K562 (cell line): ENCODE measurements around the gene C2. TPM values are rescaled to one million over a fixed set of nuclear protein-coding genes. Genes with fewer than 3 reads are reported as not detected.

Source experiments
- KDM5B ChIP-seq: fragments of 200-600 bp; sonication (generic); IDR thresholded peaks from 2 replicates; pipeline ENCODE4 v1.6.1; 2012; ENCODE audit warnings: low read depth, mild to moderate bottlenecking, moderate library complexity, low read length, control low read depth, inconsistent platforms; ENCODE audit not compliant: insufficient replicate concordance
- LCOR ChIP-seq: sonication (generic); formaldehyde crosslinking; IDR thresholded peaks from 2 replicates; pipeline ENCODE4 v1.8.0; 2022; ENCODE audit warnings: mild to moderate bottlenecking, missing genetic modification reagents
- OTX1 ChIP-seq: fragments of 450-650 bp; formaldehyde crosslinking; IDR thresholded peaks from 2 replicates; pipeline ENCODE4 v1.4.0; 2022; ENCODE audit warnings: mild to moderate bottlenecking
- SP1 ChIP-seq: sonication (generic); formaldehyde crosslinking; IDR thresholded peaks from 2 replicates; pipeline ENCODE4 v1.8.1; 2022; ENCODE audit warnings: mild to moderate bottlenecking, missing genetic modification reagents
- TAF1 ChIP-seq: IDR thresholded peaks from 2 replicates; pipeline ENCODE4 v1.6.1; 2011; ENCODE audit warnings: mild to moderate bottlenecking, low read length, moderate library complexity; ENCODE audit not compliant: insufficient read depth, control insufficient read depth, severe bottlenecking; ENCODE audit errors: extremely low read depth
- ZNF274 ChIP-seq: IDR thresholded peaks from 2 replicates; pipeline ENCODE4 v1.6.1; 2011; ENCODE audit warnings: low read depth, mild to moderate bottlenecking, low read length, moderate library complexity, borderline replicate concordance
- ZNF75A ChIP-seq: fragments of 450-650 bp; formaldehyde crosslinking; IDR thresholded peaks from 2 replicates; pipeline ENCODE4 v1.4.0; 2020; ENCODE audit warnings: mild to moderate bottlenecking
- polyA plus RNA-seq, 8 experiments: library from polyadenylated mRNA; depleted of rRNA in 4 of 8; stranded (reverse) in 5 of 8; unstranded in 3 of 8; fragments of >200 nt; fragmentation: Nextera tagmentation in 2 of 8; fragmentation: Illumina TruSeq in 1 of 8; extraction: Ambion mirVana in 2 of 8; extraction: Trizol in 1 of 8; gene quantifications; 2 replicates each; pipeline versions ENCODE4 v1.2.1 to v1.2.3, GENCODE V29; 2011 to 2014; ENCODE audit warnings: inconsistent platforms in 1 of 8, missing spikeins in 1 of 8
- total RNA-seq, 7 experiments: library from RNA; depleted of rRNA in 6 of 7; stranded (reverse); fragments of >200 nt in 6 of 7; fragmentation: Illumina TruSeq in 2 of 7; extraction: Trizol in 2 of 7; gene quantifications; 2 replicates each; pipeline versions ENCODE4 v1.2.1 to v1.2.3, GENCODE V29; 2011 to 2021; ENCODE audit warnings: low replicate concordance in 1 of 7
- TF ChIP-seq, protein P1 (sequence below): sonication (generic); formaldehyde crosslinking; IDR thresholded peaks from 2 replicates; pipeline ENCODE4 v1.8.1; 2023; ENCODE audit warnings: missing genetic modification reagents, mild to moderate bottlenecking, borderline replicate concordance
- TF ChIP-seq, protein P2 (sequence below): fragments of 250-450 bp; sonication (Bioruptor Pico); IDR thresholded peaks from 2 replicates; pipeline ENCODE4 v1.4.0; 2020
- TF ChIP-seq, protein P3 (sequence below): fragments of 250-450 bp; sonication (Bioruptor Pico); IDR thresholded peaks from 2 replicates; pipeline ENCODE4 v1.4.0; 2020
- TF ChIP-seq, protein P4 (sequence below): fragments of 250-450 bp; sonication (Bioruptor Pico); IDR thresholded peaks from 2 replicates; pipeline ENCODE4 v1.5.0; 2020; ENCODE audit warnings: mild to moderate bottlenecking

The C2 gene
- total and polyA plus RNA-seq, 9 of the 15 experiments (the other 6 are each of a cell fraction or from before 2014, with no cell fraction given) = 0.05 to 1.1 (median 0.39) TPM; not detected in 1

DNA sequence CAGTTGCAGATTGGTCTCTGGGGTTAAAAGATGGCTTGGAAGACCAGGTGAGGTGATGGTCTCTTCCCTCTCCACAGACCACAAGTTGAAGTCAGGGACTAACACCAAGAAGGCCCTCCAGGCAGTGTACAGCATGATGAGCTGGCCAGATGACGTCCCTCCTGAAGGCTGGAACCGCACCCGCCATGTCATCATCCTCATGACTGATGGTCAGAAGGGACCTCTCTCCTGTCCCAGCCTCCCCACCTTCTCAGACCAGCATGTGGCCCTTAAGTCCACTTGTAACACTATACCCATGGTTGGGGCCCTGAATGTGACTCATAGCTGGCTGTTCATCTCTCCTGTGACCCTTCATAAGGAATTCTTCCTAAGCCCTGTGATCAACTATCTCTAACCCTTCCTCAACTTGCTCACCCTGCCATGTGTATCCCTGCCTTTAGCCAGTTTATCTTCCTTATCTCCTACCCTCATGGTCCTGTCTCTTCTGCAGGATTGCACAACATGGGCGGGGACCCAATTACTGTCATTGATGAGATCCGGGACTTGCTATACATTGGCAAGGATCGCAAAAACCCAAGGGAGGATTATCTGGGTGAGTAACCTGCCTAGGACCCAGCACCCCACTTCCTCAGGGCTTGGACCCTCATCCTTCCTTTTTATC is 21.4 kb downstream of the C2 start (continued):
- TF ChIP-seq, protein P1, sequence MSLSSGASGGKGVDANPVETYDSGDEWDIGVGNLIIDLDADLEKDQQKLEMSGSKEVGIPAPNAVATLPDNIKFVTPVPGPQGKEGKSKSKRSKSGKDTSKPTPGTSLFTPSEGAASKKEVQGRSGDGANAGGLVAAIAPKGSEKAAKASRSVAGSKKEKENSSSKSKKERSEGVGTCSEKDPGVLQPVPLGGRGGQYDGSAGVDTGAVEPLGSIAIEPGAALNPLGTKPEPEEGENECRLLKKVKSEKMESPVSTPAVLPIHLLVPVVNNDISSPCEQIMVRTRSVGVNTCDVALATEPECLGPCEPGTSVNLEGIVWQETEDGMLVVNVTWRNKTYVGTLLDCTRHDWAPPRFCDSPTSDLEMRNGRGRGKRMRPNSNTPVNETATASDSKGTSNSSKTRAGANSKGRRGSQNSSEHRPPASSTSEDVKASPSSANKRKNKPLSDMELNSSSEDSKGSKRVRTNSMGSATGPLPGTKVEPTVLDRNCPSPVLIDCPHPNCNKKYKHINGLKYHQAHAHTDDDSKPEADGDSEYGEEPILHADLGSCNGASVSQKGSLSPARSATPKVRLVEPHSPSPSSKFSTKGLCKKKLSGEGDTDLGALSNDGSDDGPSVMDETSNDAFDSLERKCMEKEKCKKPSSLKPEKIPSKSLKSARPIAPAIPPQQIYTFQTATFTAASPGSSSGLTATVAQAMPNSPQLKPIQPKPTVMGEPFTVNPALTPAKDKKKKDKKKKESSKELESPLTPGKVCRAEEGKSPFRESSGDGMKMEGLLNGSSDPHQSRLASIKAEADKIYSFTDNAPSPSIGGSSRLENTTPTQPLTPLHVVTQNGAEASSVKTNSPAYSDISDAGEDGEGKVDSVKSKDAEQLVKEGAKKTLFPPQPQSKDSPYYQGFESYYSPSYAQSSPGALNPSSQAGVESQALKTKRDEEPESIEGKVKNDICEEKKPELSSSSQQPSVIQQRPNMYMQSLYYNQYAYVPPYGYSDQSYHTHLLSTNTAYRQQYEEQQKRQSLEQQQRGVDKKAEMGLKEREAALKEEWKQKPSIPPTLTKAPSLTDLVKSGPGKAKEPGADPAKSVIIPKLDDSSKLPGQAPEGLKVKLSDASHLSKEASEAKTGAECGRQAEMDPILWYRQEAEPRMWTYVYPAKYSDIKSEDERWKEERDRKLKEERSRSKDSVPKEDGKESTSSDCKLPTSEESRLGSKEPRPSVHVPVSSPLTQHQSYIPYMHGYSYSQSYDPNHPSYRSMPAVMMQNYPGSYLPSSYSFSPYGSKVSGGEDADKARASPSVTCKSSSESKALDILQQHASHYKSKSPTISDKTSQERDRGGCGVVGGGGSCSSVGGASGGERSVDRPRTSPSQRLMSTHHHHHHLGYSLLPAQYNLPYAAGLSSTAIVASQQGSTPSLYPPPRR (CRISPR knock-in tag) = no peak
- TF ChIP-seq TAF1 (no peak), ZNF274 (no peak), KDM5B (peak; percentile 59), OTX1 (peak; percentile 74; the same call in 1 of the 2 replicates), ZNF75A (no peak), LCOR (peak; percentile 83), SP1 (CRISPR knock-in tag) (peak; percentile 85)
- TF ChIP-seq, protein P2, sequence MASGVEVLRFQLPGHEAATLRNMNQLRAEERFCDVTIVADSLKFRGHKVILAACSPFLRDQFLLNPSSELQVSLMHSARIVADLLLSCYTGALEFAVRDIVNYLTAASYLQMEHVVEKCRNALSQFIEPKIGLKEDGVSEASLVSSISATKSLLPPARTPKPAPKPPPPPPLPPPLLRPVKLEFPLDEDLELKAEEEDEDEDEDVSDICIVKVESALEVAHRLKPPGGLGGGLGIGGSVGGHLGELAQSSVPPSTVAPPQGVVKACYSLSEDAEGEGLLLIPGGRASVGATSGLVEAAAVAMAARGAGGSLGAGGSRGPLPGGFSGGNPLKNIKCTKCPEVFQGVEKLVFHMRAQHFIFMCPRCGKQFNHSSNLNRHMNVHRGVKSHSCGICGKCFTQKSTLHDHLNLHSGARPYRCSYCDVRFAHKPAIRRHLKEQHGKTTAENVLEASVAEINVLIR = peak; percentile 41; the same call in 1 of the 2 replicates
- TF ChIP-seq, protein P3, sequence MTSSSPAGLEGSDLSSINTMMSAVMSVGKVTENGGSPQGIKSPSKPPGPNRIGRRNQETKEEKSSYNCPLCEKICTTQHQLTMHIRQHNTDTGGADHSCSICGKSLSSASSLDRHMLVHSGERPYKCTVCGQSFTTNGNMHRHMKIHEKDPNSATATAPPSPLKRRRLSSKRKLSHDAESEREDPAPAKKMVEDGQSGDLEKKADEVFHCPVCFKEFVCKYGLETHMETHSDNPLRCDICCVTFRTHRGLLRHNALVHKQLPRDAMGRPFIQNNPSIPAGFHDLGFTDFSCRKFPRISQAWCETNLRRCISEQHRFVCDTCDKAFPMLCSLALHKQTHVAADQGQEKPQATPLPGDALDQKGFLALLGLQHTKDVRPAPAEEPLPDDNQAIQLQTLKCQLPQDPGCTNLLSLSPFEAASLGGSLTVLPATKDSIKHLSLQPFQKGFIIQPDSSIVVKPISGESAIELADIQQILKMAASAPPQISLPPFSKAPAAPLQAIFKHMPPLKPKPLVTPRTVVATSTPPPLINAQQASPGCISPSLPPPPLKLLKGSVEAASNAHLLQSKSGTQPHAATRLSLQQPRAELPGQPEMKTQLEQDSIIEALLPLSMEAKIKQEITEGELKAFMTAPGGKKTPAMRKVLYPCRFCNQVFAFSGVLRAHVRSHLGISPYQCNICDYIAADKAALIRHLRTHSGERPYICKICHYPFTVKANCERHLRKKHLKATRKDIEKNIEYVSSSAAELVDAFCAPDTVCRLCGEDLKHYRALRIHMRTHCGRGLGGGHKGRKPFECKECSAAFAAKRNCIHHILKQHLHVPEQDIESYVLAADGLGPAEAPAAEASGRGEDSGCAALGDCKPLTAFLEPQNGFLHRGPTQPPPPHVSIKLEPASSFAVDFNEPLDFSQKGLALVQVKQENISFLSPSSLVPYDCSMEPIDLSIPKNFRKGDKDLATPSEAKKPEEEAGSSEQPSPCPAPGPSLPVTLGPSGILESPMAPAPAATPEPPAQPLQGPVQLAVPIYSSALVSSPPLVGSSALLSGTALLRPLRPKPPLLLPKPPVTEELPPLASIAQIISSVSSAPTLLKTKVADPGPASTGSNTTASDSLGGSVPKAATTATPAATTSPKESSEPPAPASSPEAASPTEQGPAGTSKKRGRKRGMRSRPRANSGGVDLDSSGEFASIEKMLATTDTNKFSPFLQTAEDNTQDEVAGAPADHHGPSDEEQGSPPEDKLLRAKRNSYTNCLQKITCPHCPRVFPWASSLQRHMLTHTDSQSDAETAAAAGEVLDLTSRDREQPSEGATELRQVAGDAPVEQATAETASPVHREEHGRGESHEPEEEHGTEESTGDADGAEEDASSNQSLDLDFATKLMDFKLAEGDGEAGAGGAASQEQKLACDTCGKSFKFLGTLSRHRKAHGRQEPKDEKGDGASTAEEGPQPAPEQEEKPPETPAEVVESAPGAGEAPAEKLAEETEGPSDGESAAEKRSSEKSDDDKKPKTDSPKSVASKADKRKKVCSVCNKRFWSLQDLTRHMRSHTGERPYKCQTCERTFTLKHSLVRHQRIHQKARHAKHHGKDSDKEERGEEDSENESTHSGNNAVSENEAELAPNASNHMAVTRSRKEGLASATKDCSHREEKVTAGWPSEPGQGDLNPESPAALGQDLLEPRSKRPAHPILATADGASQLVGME (CRISPR knock-in tag) = 0 out of 2 replicates have a peak, but pooled peaks have one; percentile 40
- TF ChIP-seq, protein P4, sequence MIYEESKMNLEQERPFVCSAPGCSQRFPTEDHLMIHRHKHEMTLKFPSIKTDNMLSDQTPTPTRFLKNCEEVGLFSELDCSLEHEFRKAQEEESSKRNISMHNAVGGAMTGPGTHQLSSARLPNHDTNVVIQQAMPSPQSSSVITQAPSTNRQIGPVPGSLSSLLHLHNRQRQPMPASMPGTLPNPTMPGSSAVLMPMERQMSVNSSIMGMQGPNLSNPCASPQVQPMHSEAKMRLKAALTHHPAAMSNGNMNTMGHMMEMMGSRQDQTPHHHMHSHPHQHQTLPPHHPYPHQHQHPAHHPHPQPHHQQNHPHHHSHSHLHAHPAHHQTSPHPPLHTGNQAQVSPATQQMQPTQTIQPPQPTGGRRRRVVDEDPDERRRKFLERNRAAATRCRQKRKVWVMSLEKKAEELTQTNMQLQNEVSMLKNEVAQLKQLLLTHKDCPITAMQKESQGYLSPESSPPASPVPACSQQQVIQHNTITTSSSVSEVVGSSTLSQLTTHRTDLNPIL = no peak
